Measurements from ENCODE around the gene EML4. TPM values are rescaled to one million over a fixed set of nuclear protein-coding genes. Genes with fewer than 3 reads are reported as not detected.
A peak's percentile ranks its signal among the peaks of the same experiment; 100 is the strongest.

EML4 gene
- total and polyA plus RNA-seq, 2 of the 13 experiments (the other 11 are each of a cell fraction or from before 2014, with no cell fraction given) = 243 to 476 TPM

- TF ChIP-seq RFX1 (IDR thresholded peaks at IDR 0.05) (peak; percentile 88), ZFP36L1 (CRISPR knock-in tag; IDR thresholded peaks at IDR 0.05) (no peak), ZNF75D (CRISPR knock-in tag; IDR thresholded peaks at IDR 0.05; ENCODE audit: borderline replicate concordance) (no peak), RARG (CRISPR knock-in tag; IDR thresholded peaks at IDR 0.05; ENCODE audit: low read depth) (0 out of 2 replicates have a peak, but pooled peaks have one; percentile 43), MXD3 (CRISPR knock-in tag; IDR thresholded peaks at IDR 0.05) (no peak), SMARCC2 (IDR thresholded peaks at IDR 0.05) (no peak), ZNF230 (CRISPR knock-in tag; IDR thresholded peaks at IDR 0.05) (no peak), CC2D1A (CRISPR knock-in tag; IDR thresholded peaks at IDR 0.05) (no peak), MED8 (CRISPR knock-in tag; IDR thresholded peaks at IDR 0.05; ENCODE audit: insufficient replicate concordance) (peak; percentile 89), GPBP1L1 (CRISPR knock-in tag; IDR thresholded peaks at IDR 0.05) (no peak), ZNF251 (CRISPR knock-in tag; IDR thresholded peaks at IDR 0.05) (no peak), GABPA (IDR thresholded peaks at IDR 0.05; ENCODE audit: low read depth, low read length) (no peak), GABPA (CRISPR knock-in tag; IDR thresholded peaks at IDR 0.05; ENCODE audit: low read depth) (peak; percentile 47; the same call in 1 of the 2 replicates), SP4 (CRISPR knock-in tag; IDR thresholded peaks at IDR 0.05) (no peak), WIZ (CRISPR knock-in tag; IDR thresholded peaks at IDR 0.05) (no peak), SSRP1 (CRISPR knock-in tag; IDR thresholded peaks at IDR 0.05) (no peak), ZNF720 (CRISPR knock-in tag; IDR thresholded peaks at IDR 0.05) (no peak), FOXO4 (CRISPR knock-in tag; conservative IDR thresholded peaks at IDR 0.05) (0 out of 2 replicates have a peak, but pooled peaks have one; percentile 19), MTA3 (CRISPR knock-in tag; IDR thresholded peaks at IDR 0.05) (no peak)
- TF ChIP-seq, protein P1, sequence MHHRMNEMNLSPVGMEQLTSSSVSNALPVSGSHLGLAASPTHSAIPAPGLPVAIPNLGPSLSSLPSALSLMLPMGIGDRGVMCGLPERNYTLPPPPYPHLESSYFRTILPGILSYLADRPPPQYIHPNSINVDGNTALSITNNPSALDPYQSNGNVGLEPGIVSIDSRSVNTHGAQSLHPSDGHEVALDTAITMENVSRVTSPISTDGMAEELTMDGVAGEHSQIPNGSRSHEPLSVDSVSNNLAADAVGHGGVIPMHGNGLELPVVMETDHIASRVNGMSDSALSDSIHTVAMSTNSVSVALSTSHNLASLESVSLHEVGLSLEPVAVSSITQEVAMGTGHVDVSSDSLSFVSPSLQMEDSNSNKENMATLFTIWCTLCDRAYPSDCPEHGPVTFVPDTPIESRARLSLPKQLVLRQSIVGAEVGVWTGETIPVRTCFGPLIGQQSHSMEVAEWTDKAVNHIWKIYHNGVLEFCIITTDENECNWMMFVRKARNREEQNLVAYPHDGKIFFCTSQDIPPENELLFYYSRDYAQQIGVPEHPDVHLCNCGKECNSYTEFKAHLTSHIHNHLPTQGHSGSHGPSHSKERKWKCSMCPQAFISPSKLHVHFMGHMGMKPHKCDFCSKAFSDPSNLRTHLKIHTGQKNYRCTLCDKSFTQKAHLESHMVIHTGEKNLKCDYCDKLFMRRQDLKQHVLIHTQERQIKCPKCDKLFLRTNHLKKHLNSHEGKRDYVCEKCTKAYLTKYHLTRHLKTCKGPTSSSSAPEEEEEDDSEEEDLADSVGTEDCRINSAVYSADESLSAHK (CRISPR knock-in tag; IDR thresholded peaks at IDR 0.05; ENCODE audit: borderline replicate concordance) = no peak
- TF ChIP-seq, protein P2, sequence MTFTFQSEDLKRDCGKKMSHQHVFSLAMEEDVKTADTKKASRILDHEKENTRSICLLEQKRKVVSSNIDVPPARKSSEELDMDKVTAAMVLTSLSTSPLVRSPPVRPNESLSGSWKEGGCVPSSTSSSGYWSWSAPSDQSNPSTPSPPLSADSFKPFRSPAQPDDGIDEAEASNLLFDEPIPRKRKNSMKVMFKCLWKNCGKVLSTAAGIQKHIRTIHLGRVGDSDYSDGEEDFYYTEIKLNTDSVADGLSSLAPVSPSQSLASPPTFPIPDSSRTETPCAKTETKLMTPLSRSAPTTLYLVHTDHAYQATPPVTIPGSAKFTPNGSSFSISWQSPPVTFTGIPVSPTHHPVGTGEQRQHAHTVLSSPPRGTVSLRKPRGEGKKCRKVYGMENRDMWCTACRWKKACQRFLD (CRISPR knock-in tag; IDR thresholded peaks at IDR 0.05; ENCODE audit: borderline replicate concordance) = no peak
- TF ChIP-seq, protein P3, sequence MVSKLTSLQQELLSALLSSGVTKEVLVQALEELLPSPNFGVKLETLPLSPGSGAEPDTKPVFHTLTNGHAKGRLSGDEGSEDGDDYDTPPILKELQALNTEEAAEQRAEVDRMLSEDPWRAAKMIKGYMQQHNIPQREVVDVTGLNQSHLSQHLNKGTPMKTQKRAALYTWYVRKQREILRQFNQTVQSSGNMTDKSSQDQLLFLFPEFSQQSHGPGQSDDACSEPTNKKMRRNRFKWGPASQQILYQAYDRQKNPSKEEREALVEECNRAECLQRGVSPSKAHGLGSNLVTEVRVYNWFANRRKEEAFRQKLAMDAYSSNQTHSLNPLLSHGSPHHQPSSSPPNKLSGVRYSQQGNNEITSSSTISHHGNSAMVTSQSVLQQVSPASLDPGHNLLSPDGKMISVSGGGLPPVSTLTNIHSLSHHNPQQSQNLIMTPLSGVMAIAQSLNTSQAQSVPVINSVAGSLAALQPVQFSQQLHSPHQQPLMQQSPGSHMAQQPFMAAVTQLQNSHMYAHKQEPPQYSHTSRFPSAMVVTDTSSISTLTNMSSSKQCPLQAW (CRISPR knock-in tag; IDR thresholded peaks at IDR 0.05) = peak; percentile 98
Measured at GRCh38 chr2:42191285-42192009, 22.3 kb downstream of the EML4 start (continued).

Measured in HepG2 (cell line).